CD4-positive, alpha-beta T cell treated with Interleukin-12 subunit alpha and Interleukin-12 subunit beta, for 1 hour (primary cell): ENCODE results near the gene CBL.
A peak's percentile ranks its signal among the peaks of the same experiment; 100 is the strongest.

ENCODE experiments used
- DNase-seq: peaks from one replicate; pipeline ENCODE4 v3.0.0-alpha.2; 2020

The CBL gene

DNA sequence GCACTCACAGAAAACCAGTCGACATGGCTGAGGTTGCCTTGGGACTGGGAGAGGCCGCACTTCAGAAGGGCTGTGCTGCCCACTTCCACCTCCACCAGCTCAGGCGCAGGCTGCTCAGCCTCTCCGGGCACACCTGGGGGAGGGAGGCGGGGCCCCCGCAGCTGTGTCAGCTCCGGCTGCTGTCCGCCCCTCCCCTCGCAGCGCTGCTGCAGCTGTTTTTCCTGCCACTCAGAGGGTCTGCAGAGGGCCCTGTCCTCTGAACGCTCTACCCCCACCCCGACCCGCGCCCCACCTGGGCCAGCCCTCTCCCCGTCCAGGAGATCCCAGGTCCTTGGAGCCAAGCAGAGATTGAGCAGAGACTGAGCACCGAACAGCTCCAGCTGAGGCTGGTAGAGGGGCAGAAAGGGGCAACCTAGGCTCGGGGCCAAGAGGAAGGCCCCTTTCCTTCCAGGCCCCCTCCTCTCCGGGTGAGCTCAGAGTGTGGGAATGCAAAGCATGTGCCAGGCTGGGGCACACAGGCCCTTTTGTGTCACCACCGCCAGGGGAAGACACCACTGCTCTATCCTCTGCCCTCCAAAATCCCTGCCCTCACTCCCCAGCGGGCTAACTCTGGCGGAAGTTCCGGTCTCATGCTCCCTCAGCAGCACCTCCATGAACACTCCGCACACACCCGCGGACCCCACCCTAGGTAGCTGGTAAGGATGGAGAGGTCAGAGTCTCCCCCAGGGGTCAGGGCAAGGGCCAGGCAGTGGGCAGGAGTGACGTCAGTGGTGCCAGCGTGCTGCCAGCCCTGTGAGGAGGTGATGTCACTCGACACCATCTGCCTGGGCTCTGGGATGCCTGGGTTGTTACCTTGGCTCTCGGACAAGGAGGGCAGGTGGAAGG is 109.2 kb downstream of the CBL start:
- DNase-seq, result peak; percentile 50

DNA sequence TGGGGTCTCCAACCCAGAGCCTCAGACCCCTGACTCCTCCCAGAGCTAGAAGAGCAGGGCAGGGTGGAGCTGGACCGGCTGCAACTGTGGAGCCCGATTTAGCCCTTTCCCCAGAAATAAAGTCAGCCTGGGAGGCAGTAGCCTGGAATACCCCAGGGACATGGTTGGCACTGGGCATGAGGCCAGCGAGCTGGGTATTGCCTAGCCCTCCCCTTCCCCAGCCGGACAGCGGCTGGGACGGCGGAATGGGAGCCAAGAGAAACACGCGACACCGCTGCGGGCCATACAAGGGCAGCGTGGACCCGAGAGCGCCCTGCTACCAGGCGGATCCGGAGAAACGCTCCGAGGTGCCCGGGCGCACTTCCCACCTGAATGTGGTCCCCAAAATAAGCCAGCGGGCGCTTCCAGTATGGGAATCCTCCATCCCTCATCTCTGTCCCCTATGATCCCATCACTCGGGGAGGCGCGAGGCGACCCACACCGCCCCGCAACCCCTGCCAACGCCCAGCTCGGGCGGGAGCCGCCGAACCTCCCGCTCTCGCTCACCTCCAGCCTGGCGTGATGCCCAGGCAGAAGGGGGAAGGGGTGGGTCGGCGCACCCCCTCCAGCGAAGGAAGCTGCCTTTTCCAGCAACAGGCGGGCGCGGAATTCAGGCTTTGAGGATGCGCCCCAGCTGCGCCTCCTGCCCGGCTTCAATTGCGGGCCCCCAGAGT is 110.0 kb downstream of the CBL start:
- DNase-seq, result no peak

DNA sequence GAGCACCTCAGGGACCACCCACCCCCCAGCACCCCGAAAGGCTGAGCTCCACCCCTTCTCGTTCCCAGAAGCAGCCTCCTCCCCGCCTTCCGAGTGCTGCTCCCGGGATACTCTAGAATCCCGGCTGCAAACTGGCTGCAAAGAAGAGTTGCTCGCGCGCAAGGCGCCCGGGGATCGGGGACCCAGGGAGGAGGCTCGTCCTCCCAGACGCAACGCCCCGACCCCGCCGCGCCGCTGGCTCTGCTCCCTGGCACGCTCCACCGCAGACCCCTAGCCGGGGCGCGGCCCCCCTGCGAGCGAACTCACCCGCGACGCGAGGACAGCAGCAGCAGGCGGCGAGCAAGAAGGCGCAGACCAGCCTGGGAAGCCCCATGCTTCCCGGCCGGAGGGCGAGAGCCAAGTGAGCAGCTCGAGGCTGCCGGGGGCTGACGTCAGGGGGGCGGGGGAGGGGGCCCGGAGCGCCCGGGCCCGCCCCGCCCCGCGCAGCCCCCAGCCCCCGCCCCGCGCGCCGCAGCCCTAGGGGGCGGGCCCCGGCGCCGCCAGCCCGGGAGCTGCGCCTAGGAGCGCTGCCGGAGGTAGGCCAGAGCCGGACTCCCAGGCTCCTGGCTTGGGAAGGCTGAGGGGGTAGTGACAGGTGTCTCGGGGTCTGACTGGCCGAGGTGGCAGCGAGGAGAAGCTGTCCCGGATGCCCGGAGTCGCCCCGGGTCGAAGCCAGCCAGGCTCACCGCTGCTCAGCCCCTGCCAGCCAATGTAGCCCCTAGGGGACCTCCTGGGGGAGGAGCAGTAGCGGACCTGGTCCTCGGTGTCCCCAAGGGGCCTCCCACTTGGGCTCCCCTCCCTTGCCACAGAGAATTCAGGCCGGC is 110.8 kb downstream of the CBL start, which contains the start of gene MCAM:
TSS of gene MCAM (minus strand) at position 402 of the 863 bp plus-strand sequence. CDS start at position 373, 29 bp downstream.
- DNase-seq, result no peak

DNA sequence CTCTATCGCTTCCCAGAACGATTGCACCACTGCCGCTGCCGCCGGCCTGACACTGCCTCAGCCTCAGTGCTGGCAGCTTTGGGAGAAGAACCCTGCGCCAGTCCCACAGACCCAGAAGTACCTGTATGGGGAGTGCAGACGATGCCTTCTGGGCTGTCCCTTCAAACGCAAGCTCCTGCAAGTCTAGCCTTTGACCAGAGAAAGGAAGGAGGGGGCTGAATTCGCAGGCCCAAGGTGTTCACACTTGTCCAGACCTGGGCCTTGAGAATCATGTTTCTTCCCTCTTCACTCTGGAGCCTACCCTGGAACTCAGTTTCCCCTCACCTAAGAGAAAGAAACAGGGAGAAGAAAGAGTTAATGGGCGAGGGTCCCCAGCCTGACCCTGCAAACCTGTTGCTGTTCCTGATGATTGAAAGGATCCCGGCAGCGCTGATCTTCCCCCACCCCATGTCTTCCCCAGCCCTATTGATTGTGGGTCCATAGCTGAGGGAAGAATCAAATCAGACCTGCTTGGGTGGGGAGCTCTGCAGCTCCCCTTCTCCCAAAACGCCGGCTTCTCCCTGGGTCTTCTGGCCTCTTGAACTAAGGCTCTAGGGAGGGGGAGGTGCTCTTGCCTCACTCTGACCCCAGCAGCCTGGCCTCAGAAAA is 111.6 kb downstream of the CBL start:
- no peak for DNase-seq

DNA sequence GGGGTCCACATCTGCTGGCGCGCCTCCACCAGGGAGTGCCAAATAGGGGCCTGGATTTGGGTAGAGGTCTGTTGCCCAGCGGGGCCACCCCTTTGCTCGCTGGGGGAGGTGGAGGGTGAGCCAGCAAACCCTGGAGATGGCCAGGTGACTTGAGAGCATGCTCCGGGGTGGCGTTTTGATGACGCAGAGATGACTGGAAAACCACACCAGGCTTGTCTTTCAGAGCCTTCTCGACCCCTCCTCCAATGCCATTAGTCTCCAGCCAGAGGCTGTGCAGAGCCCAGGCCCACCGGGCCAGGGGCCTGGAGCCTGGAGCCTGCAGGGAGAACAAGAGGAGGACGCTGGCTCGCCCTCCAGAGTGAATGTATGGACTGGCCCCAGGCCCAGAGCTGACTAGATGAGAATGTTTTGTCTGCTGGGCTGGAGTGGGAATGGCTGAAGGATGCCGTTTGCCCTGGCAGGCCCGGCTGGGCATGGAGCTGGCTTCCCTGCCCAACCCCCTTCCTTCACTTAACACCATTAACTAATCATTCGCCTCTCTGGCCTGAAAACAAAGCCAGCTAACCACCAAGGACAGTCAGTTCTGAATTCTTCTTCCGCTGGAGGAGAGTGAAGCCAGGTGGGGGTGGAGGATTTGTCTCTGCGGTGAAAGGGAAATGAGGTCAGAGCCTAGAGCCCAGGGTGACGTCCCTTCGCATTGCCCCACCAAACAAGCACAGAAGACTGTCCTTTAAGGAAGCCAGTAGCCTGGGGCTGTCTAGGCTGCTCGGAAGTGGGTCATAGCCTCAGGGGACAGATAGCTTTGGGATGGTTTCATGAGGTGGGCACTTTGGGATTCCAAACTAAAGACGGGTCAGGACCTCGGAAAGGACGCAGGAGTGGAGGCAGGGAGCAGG is 112.3 kb downstream of the CBL start:
- DNase-seq, result peak; percentile 50

DNA sequence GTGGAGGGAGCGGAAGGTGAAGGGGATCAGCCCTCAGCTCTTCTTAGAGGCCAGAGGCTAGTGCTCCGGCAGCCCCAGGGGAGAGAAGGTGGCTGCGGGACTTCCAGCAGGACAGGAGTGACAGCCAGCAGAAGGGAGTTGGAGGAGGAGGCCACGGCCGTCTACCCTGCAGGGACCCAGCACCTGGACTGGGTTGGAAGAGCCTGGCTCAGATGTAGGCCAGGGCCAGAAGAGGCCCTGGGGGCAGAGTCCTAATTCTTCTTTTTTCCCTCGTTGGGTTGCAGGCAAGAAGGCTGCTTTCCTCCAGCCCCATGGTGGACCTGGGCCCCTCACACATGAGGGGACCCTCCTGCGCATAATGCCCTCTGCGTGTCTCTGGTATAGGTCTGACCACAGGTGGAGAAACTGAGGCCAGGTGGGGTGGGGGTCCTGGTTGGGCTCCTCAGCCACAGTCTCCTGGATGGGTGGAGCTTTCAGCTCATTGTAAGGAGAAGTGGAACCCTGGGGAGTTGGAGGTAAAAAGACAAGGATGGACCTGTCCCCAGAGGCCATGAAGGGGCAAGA is 113.1 kb downstream of the CBL start:
- DNase-seq, result no peak

DNA sequence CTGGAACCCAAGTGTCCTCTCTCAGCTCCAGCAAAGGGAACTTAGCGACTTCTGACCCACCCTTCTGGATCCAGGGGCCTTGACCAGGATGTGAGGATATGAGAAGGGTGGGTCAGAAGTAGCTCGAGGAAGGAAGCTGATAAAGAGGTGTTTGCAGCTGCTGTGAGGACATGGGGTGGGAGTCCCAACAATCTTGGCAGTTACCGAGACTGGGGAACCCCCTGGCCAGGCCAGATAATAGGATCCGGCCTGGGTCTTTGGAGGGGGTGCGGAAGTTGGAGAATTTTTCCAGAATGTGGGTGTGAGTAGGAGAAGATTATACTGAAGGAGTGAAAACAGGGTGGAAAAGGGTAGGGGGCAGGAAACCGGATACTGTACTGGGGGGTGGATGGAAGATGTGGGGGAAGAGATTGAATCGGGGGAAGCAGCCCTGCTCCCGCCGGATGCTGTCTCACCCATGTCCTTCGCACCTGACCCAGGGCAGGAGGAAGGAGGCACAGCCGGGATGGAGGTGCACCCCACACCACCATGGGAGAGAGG is 113.6 kb downstream of the CBL start:
- DNase-seq, result no peak

DNA sequence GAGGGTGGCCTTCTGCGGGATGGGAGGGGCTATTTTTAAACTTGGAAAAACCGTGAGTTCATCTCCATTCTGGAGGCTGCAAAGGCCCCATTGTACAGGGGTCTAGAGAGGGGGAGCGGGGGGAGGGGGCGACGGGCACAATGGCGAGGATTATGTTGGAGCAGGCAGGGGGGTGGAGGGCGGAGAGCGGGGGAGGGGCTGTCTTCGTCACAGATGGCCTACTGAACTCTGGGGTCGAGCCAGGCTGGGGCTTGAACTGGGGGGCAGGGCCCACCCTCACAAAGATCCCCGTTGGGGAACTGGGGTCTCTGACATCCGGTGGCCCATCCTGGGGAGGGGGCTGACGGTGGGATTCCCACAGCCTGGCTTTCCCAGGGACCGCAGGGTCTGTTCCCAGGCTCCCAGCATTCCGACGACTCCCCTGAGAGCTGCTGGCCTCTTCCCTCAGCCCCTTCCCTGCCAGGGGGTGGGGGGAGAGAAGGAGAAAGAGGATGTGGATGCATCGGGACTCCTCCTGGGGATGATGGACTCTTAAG is 114.2 kb downstream of the CBL start:
- DNase-seq, result no peak

DNA sequence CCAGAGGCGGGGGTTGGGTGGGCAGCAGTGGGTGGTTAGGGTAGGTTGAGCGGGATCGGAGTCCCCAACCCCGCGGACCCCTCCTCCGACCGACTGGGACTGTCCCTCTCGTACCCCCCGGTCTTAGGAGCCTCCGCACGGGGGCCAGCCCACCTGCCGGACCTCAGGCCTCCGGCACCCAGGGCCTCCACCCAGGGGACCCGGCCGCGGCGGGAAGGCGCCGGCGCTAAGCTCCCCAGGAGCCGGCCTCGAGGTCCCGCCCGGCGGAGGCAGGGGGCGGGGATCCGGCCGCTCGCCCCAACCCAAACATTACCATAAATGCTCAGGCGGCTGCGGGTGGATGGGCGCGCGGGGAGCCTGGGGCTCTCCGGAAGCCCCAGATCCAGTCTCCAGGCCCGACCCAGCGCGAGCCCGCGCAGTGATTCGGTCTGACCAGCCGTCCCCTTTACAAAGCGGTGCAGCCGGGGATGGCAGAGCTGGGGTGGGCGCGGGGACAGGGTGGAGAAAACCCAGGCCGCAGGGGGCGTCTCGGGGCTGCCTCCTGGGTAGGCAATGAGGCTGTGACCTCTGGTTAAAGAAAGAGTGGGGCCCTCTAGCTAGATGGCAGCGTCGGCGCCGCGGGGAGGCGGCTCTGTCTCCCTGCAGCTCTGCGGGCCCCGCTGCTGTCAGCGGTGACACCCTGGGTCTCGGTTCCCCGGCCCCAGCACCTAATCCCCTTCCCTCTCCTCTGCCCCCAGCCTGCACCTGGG is 114.8 kb downstream of the CBL start:
- peak; percentile 53 for DNase-seq

DNA sequence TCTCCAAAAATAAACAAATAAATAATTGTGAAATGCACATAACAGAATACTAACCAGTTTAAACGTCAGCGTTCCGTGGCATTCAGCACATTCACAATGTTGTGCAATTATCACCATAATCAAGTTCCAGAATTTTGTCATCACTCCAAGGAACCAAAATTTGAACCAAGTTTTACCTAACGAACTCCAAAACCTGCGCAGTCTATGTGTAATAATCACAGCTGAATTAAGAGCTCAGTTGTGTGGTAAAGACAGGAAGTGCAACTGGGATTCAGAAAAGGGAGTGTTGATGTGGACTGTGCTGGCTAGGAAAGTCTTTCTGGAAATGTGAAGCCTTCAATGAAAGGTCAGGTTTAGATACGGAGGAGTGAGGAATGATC is 116.2 kb downstream of the CBL start:
- DNase-seq, result no peak

DNA sequence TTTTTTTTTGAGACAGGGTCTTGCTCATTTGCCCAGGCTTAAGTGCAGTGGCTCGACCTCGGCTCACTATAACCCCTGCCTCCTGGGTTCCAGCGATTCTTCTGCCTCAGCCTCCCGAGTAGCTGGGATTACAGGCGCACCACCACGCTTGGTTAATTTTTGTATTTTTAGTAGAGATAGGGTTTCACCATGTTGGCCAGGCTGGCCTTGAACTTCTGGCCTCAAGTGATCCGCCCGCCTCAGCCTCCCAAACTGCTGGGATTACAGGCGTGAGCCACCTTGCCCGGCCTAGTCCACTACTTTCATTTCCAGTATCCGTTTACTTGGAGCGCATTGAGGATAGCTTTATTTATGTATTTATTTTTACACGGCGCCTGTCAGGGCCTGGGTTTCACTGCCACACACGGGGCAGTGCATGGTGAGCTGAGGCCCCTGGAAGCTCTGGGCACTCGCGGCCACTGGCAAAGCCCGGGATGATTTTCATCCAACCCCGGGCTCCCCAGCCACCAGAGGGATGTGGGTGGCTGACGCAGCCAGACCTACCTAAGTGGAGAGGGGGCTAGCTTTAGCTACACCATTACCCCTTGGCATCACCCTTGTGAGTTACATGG is 116.9 kb downstream of the CBL start:
- DNase-seq, result no peak

DNA sequence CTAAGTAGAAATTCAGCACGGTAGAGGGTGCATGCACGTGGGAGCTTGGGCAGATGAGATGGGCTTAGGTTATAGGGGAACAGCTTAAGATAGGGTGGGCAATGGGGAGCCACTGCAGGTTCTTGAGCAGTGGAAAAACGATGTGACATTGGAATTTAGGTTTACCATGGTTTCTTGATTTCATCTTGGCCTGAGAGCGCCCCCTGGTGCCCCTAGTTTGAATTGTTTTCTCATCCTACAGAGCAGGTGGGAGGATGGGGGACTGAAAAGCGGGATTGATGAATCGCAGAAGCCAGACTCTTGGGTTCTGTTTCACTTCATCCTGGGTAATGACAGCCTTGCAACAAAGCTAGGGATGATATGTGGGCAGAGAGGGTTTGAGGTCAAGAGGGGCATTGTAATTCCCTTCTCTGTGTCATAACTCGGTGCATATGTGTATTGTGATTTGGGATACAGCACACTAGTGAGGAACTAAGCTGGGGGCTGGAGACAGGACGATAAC is 117.4 kb downstream of the CBL start:
- DNase-seq, result peak; percentile 78

DNA sequence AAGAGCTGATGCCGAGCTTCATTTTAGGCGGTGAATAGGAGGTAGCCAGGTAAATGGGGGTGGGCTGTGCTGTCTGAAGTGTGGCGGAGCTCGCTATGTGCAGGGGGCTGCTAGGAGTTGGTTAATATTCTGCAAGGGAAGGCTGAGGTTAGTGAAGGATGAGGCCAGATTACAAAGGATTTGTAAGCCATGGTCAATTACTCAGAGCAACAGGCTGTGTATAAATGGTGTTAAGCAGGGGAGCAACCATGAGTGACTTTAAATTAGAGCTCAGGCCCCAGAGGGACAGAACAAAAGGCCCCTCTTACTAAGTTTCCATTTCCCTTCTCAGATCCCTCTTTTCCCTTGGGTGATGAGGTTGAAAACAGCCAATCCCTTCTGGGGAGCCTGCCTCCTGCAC is 118.0 kb downstream of the CBL start:
- DNase-seq, result no peak

DNA sequence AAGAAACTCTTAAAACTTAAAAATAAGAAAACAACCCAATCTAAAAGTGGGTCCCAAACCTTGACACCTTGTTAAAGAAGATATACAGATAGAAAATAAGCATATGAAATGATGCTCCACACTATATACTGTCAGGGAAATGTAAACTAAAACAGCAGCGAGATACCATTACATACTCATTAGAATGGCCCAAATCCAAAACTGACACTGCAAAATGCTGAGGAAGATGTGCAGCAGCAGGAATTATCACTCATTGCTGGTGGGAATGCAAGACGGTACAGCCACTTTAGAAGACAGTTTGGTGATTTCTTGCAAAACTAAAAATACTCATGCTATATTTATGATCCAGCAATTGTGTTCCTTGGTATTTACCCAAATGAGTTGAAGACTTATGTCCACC is 123.2 kb downstream of the CBL start:
- no peak for DNase-seq

DNA sequence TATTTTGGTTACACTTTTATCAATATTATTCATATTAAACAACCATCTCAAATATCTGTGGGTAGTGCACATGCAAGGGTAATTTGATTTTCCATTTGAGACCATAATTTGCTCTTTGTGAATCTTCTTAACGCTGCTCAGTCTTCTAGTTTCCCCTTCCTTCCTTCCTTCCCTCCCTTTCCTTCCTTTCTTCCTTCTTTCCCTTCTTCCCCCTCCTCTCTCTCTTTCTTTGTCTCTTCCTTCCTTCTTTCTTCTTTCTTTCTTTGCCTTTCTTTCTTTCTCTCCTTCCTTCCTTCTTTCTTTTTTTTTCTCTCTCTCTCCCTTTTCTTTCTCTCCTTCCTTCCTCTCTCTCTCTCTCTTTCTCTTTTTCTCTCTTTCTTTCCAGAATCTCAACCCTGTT is 124.1 kb downstream of the CBL start:
- DNase-seq, result no peak

DNA sequence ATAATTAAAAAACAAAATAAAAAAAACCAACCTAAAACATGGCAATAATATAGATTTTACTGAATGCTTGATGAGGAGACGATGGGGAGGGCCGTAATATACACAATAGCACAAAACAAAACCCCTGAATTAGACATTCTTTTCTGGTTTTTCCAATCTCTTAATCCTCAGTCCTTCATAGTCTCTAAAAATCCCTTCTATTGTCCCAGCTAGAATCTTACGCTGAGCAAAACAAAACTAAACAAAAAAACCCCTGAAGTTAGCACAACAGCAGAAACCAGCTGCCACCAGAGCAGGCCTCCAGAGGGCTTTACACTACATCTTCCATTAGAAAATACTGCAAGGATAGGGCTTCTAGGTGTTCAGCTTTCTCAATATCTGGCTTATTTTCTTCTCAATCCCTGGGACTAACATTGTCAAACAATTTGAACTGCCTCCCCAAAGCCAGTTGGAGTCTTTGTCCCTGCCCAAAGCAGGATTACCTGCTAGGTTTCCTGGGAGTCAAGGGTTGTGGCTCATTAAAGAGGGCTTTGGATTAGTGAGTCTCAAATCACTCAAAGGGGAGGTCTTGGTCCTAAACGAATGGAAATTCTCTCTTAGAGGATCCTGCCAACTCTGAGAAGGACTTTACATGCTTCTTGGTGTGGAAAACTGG is 126.1 kb downstream of the CBL start:
- no peak for DNase-seq

DNA sequence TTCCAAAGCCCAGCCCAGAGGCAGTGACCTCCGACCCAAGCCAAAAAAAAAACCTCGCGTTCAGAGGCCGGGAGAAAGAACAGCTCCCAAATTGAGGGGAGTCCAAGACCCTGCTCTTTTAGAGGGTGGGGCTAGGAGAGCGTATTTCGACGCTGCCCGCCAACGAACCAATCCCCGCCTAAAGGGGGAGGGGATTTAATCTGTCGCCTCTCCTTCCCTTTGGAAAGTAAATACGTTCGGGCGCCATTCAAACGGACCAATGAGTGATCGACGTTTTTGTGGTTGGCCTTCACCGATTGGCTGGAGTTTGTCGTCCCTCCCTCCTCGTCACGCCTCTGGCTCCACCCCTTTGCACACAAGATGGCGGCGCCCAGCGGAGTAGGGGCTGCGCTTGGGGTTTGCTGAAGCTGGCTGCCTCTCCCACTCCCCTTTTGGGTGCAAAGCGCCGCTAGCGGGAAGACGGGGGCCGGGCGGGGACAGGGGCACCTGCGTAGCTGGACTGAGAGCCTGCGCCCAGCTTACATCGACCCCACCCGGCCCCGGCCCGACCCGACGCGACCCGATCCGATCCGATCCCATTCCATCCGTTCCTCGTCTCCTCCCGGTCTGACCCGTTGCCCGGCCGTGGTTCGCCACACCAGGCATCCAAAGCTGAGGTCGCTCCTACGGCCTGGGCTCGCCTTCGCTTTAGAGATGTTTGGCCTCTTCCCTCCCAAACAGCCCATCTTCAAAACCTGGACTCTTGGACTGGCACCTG is 128.2 kb downstream of the CBL start, which contains the start of gene RNF26:
TSS of gene RNF26 (plus strand) at position 354 of the 757 bp plus-strand sequence. CDS start 596 bp downstream, outside the sequence.
- peak; percentile 97 for DNase-seq
